Adipocyte (in vitro differentiated cells): Measurements from ENCODE around the gene AUH.
"Not testable (repeated sequence)": the region's sequence is repeated elsewhere in the genome, so short reads cannot be mapped to it uniquely, and the experiment has no call there.

Experiments used
- DNase-seq: peaks from one replicate; pipeline ENCODE4 v3.0.0-alpha.2; 2015; ENCODE audit warnings: low read depth
- H3K27me3 ChIP-seq: replicated peaks from 2 replicates; pipeline ENCODE4 v1.7.0; 2013; ENCODE audit warnings: mild to moderate bottlenecking, low read length, moderate library complexity; ENCODE audit not compliant: control insufficient read depth, insufficient read depth
- H3K36me3 ChIP-seq: 2 replicates; pipeline ENCODE4 v1.7.0; 2013; ENCODE audit warnings: low read length, mild to moderate bottlenecking, moderate library complexity; ENCODE audit not compliant: control insufficient read depth, insufficient read depth, severe bottlenecking
- H3K4me1 ChIP-seq: 2 replicates; pipeline ENCODE4 v1.7.0; 2013; ENCODE audit warnings: mild to moderate bottlenecking, low read length, moderate library complexity; ENCODE audit not compliant: control insufficient read depth, insufficient read depth
- H3K4me3 ChIP-seq: 2 replicates; pipeline ENCODE4 v1.7.0; 2013; ENCODE audit warnings: mild to moderate bottlenecking, low read length, moderate library complexity
- H3K9ac ChIP-seq: 2 replicates; pipeline ENCODE4 v1.7.0; 2013; ENCODE audit warnings: mild to moderate bottlenecking, low read length, moderate library complexity
- H3K9me3 ChIP-seq: 2 replicates; pipeline ENCODE4 v1.7.0; 2013; ENCODE audit warnings: mild to moderate bottlenecking, low read length, moderate library complexity; ENCODE audit not compliant: control insufficient read depth

AUH gene

GRCh38 chr9:91207729-91208418 lies 153.8 kb downstream of the AUH start:
- H3K36me3 ChIP-seq = no peaks in the 10 kb centered on the region
- DNase-seq = peak; percentile 31
- H3K9me3 ChIP-seq = peaks cover 4% of the 10 kb centered on the region
- no peaks in the 10 kb centered on the region for H3K27me3 ChIP-seq
- H3K4me1 ChIP-seq = peaks cover 34% of the 10 kb centered on the region
- H3K4me3 ChIP-seq = peak overlapping the region; percentile 67
- H3K9ac ChIP-seq = peak overlapping the region; percentile 62

GRCh38 chr9:91207397-91207728 lies 154.4 kb downstream of the AUH start:
- H3K36me3 ChIP-seq = no peaks in the 10 kb centered on the region

GRCh38 chr9:91206806-91207205 lies 154.9 kb downstream of the AUH start:
- no peaks in the 10 kb centered on the region for H3K36me3 ChIP-seq
- H3K4me1 ChIP-seq = peaks cover 34% of the 10 kb centered on the region
- no peak overlapping the region for H3K9ac ChIP-seq
- peaks cover 13% of the 10 kb centered on the region for H3K9me3 ChIP-seq
- no peaks in the 10 kb centered on the region for H3K27me3 ChIP-seq
- no peak overlapping the region for H3K4me3 ChIP-seq
- DNase-seq = no peak

More at GRCh38 chr9:91207397-91207728, 154.4 kb downstream of the AUH start:
- Histone ChIP-seq H3K9me3 (peaks cover 9% of the 10 kb centered on the region), H3K27me3 (no peaks in the 10 kb centered on the region), H3K4me3 (peak overlapping the region; percentile 67), H3K9ac (peak overlapping the region; percentile 62), H3K4me1 (peaks cover 34% of the 10 kb centered on the region)
- no peak for DNase-seq

- H3K9me3 ChIP-seq = peaks cover 22% of the 10 kb centered on the region
- no peak overlapping the region for H3K9ac ChIP-seq
- no peaks in the 10 kb centered on the region for H3K36me3 ChIP-seq
- no peaks in the 10 kb centered on the region for H3K27me3 ChIP-seq
- peaks cover 21% of the 10 kb centered on the region for H3K4me1 ChIP-seq
- H3K4me3 ChIP-seq = peak overlapping the region; percentile 38
- no peak for DNase-seq
Observed at GRCh38 chr9:91202736-91203283, 158.9 kb downstream of the AUH start.

GRCh38 chr9:91200692-91201336 lies 160.9 kb downstream of the AUH start:
- no peak for DNase-seq
- Histone ChIP-seq H3K27me3 (no peaks in the 10 kb centered on the region), H3K36me3 (no peaks in the 10 kb centered on the region), H3K9me3 (peaks cover 22% of the 10 kb centered on the region), H3K9ac (no peak overlapping the region), H3K4me3 (no peak overlapping the region), H3K4me1 (peaks cover 27% of the 10 kb centered on the region)

GRCh38 chr9:91199739-91200497 lies 161.8 kb downstream of the AUH start:
- Histone ChIP-seq H3K36me3 (no peaks in the 10 kb centered on the region), H3K4me1 (peaks cover 36% of the 10 kb centered on the region), H3K9me3 (peaks cover 22% of the 10 kb centered on the region), H3K27me3 (no peaks in the 10 kb centered on the region), H3K9ac (no peak overlapping the region), H3K4me3 (no peak overlapping the region)
- DNase-seq = no peak

GRCh38 chr9:91198881-91199280 lies 162.8 kb downstream of the AUH start:
- not testable (repeated sequence) for H3K36me3 ChIP-seq, H3K4me3 ChIP-seq, H3K27me3 ChIP-seq, DNase-seq
- peaks cover 46% of the 10 kb centered on the region for H3K4me1 ChIP-seq
- H3K9ac ChIP-seq = peak overlapping the region; percentile 75
- H3K9me3 ChIP-seq = peaks cover 22% of the 10 kb centered on the region

- H3K27me3 ChIP-seq = no peaks in the 10 kb centered on the region
- no peaks in the 10 kb centered on the region for H3K36me3 ChIP-seq
- H3K4me1 ChIP-seq = peaks cover 48% of the 10 kb centered on the region
- peak overlapping the region; percentile 75 for H3K9ac ChIP-seq
- H3K9me3 ChIP-seq = peaks cover 22% of the 10 kb centered on the region
- peak overlapping the region; percentile 68 for H3K4me3 ChIP-seq
- DNase-seq = no peak
Observed at GRCh38 chr9:91198405-91198804, 163.3 kb downstream of the AUH start.

GRCh38 chr9:91197232-91198181 lies 164.2 kb downstream of the AUH start:
- peak overlapping the region; percentile 68 for H3K4me3 ChIP-seq
- H3K27me3 ChIP-seq = no peaks in the 10 kb centered on the region
- peaks cover 15% of the 10 kb centered on the region for H3K9me3 ChIP-seq
- peaks cover 55% of the 10 kb centered on the region for H3K4me1 ChIP-seq
- DNase-seq = peak; percentile 94
- H3K36me3 ChIP-seq = no peaks in the 10 kb centered on the region
- H3K9ac ChIP-seq = peak overlapping the region; percentile 75

- no peaks in the 10 kb centered on the region for H3K36me3 ChIP-seq
- H3K4me3 ChIP-seq = peak overlapping the region; percentile 10
- peak overlapping the region; percentile 71 for H3K9ac ChIP-seq
- peaks cover 8% of the 10 kb centered on the region for H3K9me3 ChIP-seq
- DNase-seq = no peak
- H3K27me3 ChIP-seq = no peaks in the 10 kb centered on the region
- H3K4me1 ChIP-seq = peaks cover 61% of the 10 kb centered on the region
Observed at GRCh38 chr9:91196103-91196950, 165.4 kb downstream of the AUH start.
